PC-3 (cell line): Measurements from ENCODE around the gene STK38L.

Experiments used
- CTCF ChIP-seq: fragments of 300-600 bp; sonication (generic); conservative IDR thresholded peaks from 2 replicates; pipeline ENCODE4 v1.5.1; 2017; ENCODE audit warnings: antibody characterized with exemption, low read depth, mild to moderate bottlenecking, low read length
- EZH2 ChIP-seq: fragments of 300-600 bp; sonication (generic); IDR thresholded peaks from one replicate; pipeline ENCODE4 v1.6.1; 2017; ENCODE audit warnings: antibody characterized with exemption, mild to moderate bottlenecking, low read length; ENCODE audit not compliant: unreplicated experiment

- TF ChIP-seq CTCF (no peak), EZH2 (no peak)
Measured at GRCh38 chr12:27276275-27276674, 32.2 kb downstream of the STK38L start.
